HG03060 (cell line): Measurements from ENCODE around the gene ST3GAL2.
"Not testable (repeated sequence)": the region's sequence is repeated elsewhere in the genome, so short reads cannot be mapped to it uniquely, and the experiment has no call there.

Experiments
- ATAC-seq: cut with Tn5 transposase; IDR thresholded peaks from one replicate; pipeline ENCODE4 v1.9.1; 2021; ENCODE audit warnings: low read depth, moderate number of reproducible peaks; ENCODE audit not compliant: unreplicated experiment

ST3GAL2 gene

DNA sequence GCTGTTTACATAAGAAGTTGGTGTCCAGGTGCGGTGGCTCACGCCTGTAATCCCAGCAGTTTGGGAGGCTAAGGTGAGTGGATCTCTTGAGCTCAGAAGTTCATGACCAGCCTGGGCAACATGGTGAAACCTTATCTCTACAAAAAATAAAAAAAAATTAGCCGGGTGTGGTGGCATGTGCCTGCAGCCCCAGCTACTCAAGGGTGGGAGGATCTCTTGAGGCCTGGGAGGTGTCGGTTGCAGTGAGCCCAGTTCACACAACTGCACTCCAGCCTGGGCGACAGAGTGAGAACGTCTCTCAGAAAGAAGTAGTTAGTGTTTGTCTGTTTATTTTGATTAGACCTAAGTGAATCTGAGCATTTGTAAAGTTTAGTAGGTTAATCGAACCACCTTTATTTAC is 79.3 kb downstream of the ST3GAL2 start:
- no peak for ATAC-seq

DNA sequence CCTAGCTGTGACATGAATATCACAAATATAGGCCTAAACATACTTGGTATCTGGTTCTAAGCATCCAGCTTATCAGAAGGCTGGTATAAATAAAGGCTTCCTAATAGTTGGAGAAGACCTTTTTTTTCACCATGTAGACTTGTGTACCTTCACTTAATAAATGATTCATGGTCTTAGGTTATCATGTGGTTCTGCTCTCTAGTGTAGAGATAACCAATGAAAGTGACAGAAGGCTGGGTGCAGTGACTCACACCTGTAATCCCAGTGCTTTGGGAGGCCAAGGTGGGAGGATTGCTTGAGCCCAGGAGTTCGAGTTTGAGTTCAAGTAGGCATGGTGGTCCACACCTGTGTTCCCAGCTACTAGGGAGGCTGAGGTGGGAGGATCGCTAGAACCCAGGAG is 89.1 kb downstream of the ST3GAL2 start:
- ATAC-seq = no peak

DNA sequence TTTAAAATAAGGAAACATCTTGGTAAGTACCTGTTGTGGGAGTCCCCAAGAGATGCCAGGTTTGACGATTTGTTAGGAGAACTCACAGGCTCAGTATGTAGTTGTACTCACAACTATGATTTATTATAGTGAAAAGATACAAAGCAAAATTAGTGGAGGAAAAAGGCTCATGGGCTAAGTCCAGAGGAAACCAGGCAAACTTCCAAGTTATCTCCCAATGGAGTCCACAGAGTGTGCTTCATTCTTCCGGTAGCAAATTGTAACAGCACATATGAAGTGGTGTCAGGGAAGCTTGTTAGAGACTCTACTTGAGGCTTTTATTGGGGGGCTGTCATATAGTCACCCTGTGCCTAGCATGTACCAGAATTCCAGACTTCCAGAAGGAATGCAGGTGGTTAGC is 89.9 kb downstream of the ST3GAL2 start:
- no peak for ATAC-seq

DNA sequence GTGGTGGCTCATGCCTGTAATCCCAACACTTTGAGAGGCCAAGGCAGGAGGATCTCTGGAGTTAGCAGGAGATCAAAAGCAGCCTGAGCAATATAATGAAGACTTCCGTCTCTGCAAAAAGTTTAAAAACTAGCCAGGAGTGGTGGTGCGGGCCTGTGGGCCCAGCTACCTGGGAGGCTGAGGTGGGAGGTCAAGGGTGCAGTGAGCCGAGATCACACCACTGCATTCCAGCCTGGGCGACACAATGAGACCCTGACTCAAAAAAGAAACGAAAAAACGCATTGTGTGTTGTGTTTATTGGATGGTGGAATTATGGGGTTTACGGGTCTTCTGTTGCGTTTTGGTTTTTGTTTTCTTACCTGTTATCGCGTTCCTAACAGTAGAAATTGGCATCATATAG is 93.1 kb downstream of the ST3GAL2 start:
- no peak for ATAC-seq

DNA sequence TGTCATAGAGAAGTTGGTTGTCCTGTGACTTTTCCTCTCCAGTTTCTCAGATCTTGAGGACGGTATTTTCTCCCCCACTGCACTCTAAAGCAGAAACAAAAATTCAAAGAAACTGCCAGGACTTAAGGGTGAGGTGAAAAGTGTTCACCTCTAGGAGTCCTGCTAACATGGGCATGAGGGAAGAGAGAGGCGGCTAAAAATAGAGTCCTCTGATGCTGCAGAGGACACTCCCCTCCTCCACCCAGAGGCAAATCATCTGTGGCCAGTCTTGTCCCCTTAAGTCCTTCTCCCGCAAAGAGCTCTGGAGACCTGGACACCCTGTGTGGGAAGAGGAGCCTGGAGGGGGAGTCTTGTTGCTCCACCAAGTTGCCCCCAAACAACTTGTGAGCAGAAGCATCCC is 96.9 kb downstream of the ST3GAL2 start:
- ATAC-seq = no peak

DNA sequence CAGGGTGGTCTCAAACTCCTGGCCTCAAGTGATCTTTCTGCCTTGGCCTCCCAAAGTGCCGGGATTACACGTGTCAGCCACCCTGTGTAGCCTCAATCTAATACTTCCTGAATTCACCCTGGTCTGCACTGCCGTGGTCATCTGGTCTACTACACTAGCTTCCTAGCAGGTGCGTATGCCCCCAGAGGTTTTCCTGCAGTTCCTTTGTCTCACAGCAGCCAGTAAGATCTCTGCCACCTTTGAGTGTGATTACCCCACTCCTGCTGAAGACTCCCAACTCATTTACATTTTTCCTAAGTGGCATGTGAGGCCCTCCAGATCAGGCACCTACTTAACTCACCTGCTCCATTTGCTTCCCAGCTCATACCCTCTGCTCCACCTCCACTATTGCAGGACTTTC is 97.3 kb downstream of the ST3GAL2 start:
- no peak for ATAC-seq

DNA sequence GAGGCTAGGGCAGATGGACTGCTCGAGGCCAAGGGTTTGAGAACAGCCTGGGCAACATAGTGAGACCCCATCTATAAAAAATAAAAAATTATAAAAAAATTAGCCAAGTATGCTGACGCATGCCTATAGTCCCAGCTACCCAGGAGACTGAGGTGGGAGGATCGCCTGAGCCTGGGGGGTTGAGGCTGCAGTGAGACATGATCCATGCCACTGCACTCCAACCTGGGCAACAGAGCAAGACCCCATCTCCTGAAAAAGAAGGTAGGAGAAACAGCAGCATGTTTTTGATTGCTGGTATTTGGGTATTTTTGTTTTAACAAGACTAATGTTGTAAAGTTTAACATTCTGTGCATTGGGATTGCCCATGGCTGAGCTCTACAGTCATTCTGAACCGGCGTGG is 101.1 kb downstream of the ST3GAL2 start:
- ATAC-seq = no peak

DNA sequence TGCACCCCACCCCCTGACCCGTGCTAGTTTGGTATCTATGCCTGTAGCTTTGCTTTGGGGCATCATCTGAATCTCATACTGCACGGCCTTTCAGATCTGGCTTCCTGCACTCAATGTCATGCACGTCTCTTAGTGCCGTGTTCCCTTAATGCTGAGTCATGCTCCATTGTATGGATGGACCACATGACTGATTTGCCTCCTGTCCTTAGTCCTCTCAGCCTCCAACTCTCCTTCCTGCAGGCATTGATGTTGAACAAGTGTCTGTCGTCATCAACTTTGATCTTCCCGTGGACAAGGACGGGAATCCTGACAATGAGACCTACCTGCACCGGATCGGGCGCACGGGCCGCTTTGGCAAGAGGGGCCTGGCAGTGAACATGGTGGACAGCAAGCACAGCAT is 106.2 kb downstream of the ST3GAL2 start:
- ATAC-seq = not testable (repeated sequence)

DNA sequence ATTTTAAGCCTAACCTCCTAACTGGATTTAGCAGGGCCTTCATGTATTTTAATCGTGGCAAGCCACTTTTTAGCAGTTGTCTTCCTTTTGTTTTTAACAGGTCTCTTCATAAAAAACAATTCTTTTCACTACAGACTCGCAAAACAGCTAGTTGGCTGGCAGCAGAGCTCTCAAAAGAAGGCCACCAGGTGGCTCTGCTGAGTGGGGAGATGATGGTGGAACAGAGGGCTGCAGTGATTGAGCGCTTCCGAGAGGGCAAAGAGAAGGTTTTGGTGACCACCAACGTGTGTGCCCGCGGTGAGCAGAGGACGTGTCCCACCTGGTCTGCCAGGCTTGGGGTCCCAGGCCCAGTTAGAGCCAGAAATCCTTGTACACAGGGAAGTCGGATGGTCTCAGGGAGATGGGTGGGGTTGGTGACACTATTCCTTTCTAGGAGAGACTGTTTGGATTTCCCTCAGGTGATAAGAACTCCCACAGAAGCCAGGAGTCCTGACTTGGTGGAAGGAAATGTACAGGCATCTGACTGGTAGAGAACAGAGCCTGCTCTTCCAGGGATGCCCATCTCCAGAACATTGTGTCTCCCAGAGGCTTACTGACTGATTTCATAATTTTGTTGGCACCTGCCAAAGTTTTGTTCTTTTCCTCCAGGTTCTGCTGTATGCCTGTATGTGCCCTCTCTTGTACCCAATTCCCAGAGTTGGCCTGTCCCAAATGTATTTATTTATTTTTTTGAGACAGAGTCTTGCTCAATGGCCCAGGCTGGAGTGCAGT is 107.1 kb downstream of the ST3GAL2 start:
- no peak for ATAC-seq

DNA sequence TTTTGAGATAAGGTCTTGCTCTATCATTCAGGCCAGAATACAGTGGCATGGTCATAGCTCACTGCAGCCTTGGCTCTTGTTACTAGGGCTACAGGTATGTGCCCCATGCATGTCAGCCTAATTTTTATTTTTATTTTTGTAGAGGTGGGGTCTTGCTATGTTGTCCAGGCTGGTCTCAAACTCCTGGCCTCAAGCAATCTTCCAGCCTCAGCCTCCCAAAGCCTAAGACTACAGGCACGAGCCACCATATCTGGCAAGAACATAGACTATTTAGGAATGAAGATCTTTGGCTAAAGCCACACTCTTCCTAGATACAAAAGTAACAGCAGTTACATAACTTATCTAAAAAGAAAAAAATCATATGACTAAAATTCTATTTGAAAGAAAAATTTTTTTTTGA is 107.8 kb downstream of the ST3GAL2 start:
- no peak for ATAC-seq
